ENCODE measurements around the gene MYO10. TPM values are rescaled to one million over a fixed set of nuclear protein-coding genes. Genes with fewer than 3 reads are reported as not detected.

Gene MYO10
- total RNA-seq, 1 experiment from 2014 or later = 202 TPM

- BruUV-seq (replicated peaks) = no TSS peak
- Histone ChIP-seq H3K27ac (ENCODE audit: low read depth, low read length, poor library complexity, severe bottlenecking) (no peak overlapping the region), H3K9me3 (ENCODE audit: low read depth, low read length, poor library complexity, severe bottlenecking) (peaks cover 24% of the 10 kb centered on the region), H3K4me1 (ENCODE audit: insufficient read depth, low read length, poor library complexity, severe bottlenecking) (peaks cover 23% of the 10 kb centered on the region), H3K27me3 (replicated peaks; ENCODE audit: insufficient read depth, low read depth, low read length, poor library complexity) (no peaks in the 10 kb centered on the region), H3K4me3 (ENCODE audit: low read depth, low read length, poor library complexity, severe bottlenecking) (no peak overlapping the region), H3K36me3 (ENCODE audit: insufficient read depth, low read length, poor library complexity, severe bottlenecking) (no peaks in the 10 kb centered on the region)
- no peak for DNase-seq (ENCODE audit: low spot score)
- CTCF ChIA-PET = no interaction called here
- intact Hi-C loops (cut with micrococcal nuclease; ENCODE audit: unreplicated experiment) = no loop called here
- TF ChIP-seq CTCF (conservative IDR thresholded peaks at IDR 0.05; ENCODE audit: low read depth, low read length) = no peak
- no peak for TF ChIP-seq EZH2 (IDR thresholded peaks at IDR 0.05; ENCODE audit: borderline replicate concordance, low read depth, low read length, poor library complexity, severe bottlenecking)
- POLR2A ChIA-PET (ENCODE audit: low non-redundant PET) = no interaction called here
These were observed 10.6 kb upstream of the MYO10 start for GRCh38 chr5:16946725-16947124.

- peak; percentile 61 for DNase-seq (ENCODE audit: low spot score)
- peak overlapping the region; percentile 99 for H3K27ac ChIP-seq (ENCODE audit: low read depth, low read length, poor library complexity, severe bottlenecking)
- H3K4me1 ChIP-seq (ENCODE audit: insufficient read depth, low read length, poor library complexity, severe bottlenecking) = peaks cover 30% of the 10 kb centered on the region
- no peak overlapping the region for H3K4me3 ChIP-seq (ENCODE audit: low read depth, low read length, poor library complexity, severe bottlenecking)
- H3K9me3 ChIP-seq (ENCODE audit: low read depth, low read length, poor library complexity, severe bottlenecking) = peaks cover 24% of the 10 kb centered on the region
- CTCF ChIA-PET = interaction anchor here (0.7 kb wide), 1 partner anchor 245 kb away, joined by 5 read pairs; no protein-coding TSS in a partner anchor
- POLR2A ChIA-PET (ENCODE audit: low non-redundant PET) = interaction anchor here (0.9 to 1.0 kb wide), 2 partner anchors 188 to 246 kb away, joined by 5 to 11 read pairs; no protein-coding TSS in a partner anchor
- TF ChIP-seq CTCF (conservative IDR thresholded peaks at IDR 0.05; ENCODE audit: low read depth, low read length) (no peak), EZH2 (IDR thresholded peaks at IDR 0.05; ENCODE audit: borderline replicate concordance, low read depth, low read length, poor library complexity, severe bottlenecking) (no peak)
- BruUV-seq (replicated peaks) = no TSS peak
- H3K27me3 ChIP-seq (replicated peaks; ENCODE audit: insufficient read depth, low read depth, low read length, poor library complexity) = no peaks in the 10 kb centered on the region
- H3K36me3 ChIP-seq (ENCODE audit: insufficient read depth, low read length, poor library complexity, severe bottlenecking) = no peaks in the 10 kb centered on the region
- intact Hi-C loops (cut with micrococcal nuclease; ENCODE audit: unreplicated experiment) = loop anchor here (1.0 to 5.0 kb wide), 6 partner anchors 56 to 1167 kb away; no protein-coding TSS in a partner anchor
These were observed 8.9 kb upstream of the MYO10 start for GRCh38 chr5:16944816-16945562.

GRCh38 chr5:16943846-16944678 lies 8.0 kb upstream of the MYO10 start:
- DNase-seq (ENCODE audit: low spot score) = peak; percentile 91
- H3K4me3 ChIP-seq (ENCODE audit: low read depth, low read length, poor library complexity, severe bottlenecking) = peak overlapping the region; percentile 11
- peaks cover 24% of the 10 kb centered on the region for H3K9me3 ChIP-seq (ENCODE audit: low read depth, low read length, poor library complexity, severe bottlenecking)
- intact Hi-C loops (cut with micrococcal nuclease; ENCODE audit: unreplicated experiment) = loop anchor here (1.0 to 5.0 kb wide), 6 partner anchors 55 to 1168 kb away; no protein-coding TSS in a partner anchor
- CTCF ChIA-PET = interaction anchor here (0.7 to 1.4 kb wide), 3 partner anchors 17 to 246 kb away, joined by 5 to 11 read pairs (median 6); no protein-coding TSS in a partner anchor
- H3K36me3 ChIP-seq (ENCODE audit: insufficient read depth, low read length, poor library complexity, severe bottlenecking) = no peaks in the 10 kb centered on the region
- H3K4me1 ChIP-seq (ENCODE audit: insufficient read depth, low read length, poor library complexity, severe bottlenecking) = peaks cover 39% of the 10 kb centered on the region
- H3K27ac ChIP-seq (ENCODE audit: low read depth, low read length, poor library complexity, severe bottlenecking) = peak overlapping the region; percentile 99
- TF ChIP-seq EZH2 (IDR thresholded peaks at IDR 0.05; ENCODE audit: borderline replicate concordance, low read depth, low read length, poor library complexity, severe bottlenecking) = no peak
- TF ChIP-seq CTCF (conservative IDR thresholded peaks at IDR 0.05; ENCODE audit: low read depth, low read length) = no peak
- POLR2A ChIA-PET (ENCODE audit: low non-redundant PET) = interaction anchor here (0.7 to 1.3 kb wide), 4 partner anchors 153 to 246 kb away, joined by 3 to 11 read pairs (median 8); no protein-coding TSS in a partner anchor
- TSS peak; percentile 53 for BruUV-seq (replicated peaks)
- no peaks in the 10 kb centered on the region for H3K27me3 ChIP-seq (replicated peaks; ENCODE audit: insufficient read depth, low read depth, low read length, poor library complexity)

All from A673 (cell line).